ENCODE results near the gene SCFD2. TPM values are rescaled to one million over a fixed set of nuclear protein-coding genes. Genes with fewer than 3 reads are reported as not detected.

Gene SCFD2
- total and polyA plus RNA-seq, 12 donors = 2.9 to 15.0 (median 9.7) TPM

GRCh38 chr4:52868133-52868532 is 497.7 kb downstream of the SCFD2 start:
- H3K27ac ChIP-seq = peak overlapping the region in 9 of 10 donors; percentile 17 to 86 (median 64)

GRCh38 chr4:52867163-52867562 is 498.7 kb downstream of the SCFD2 start:
- Histone ChIP-seq H3K4me3 (no peak overlapping the region), H3K4me1 (peaks cover 10 to 85% (median 53%) of the 10 kb centered on the region in 9 donors), H3K27me3 (peaks cover 0 to 15% (median 0%) of the 10 kb centered on the region in 7 donors), H3K27ac (peak overlapping the region in 3 of 10 donors; percentile 27 to 86 (median 64)), H3K9me3 (no peaks in the 10 kb centered on the region), H3K36me3 (peaks cover 0 to 21% (median 3%) of the 10 kb centered on the region in 9 donors)
- no peak for TF ChIP-seq CTCF (IDR thresholded peaks at IDR 0.05)
- WGBS, 2 donors = 69 to 83% methylated on average over 4 of the region's 4 CpGs
- ATAC-seq (no peak), DNase-seq (no peak)
- intact Hi-C loops (cut with DNase I) = loop anchor here in 7 of 10 donors (5.0 to 10.0 kb wide), 7 partner anchors 88 to 322 kb away; partner anchors contain the start of gene USP46 (in 2 of the 7)

More at GRCh38 chr4:52868133-52868532, 497.7 kb downstream of the SCFD2 start:
- TF ChIP-seq CTCF (IDR thresholded peaks at IDR 0.05) = peak in 6 of 9 donors; percentile 10 to 48 (median 32)
- DNase-seq (peak; percentile 57 to 82), ATAC-seq (peak; percentile 76 to 92 (median 86))
- WGBS, 2 donors = 22 to 42% methylated on average over 8 of the region's 8 CpGs
- peaks cover 0 to 5% (median 0%) of the 10 kb centered on the region in 7 donors for H3K27me3 ChIP-seq
- peaks cover 10 to 77% (median 47%) of the 10 kb centered on the region in 9 donors for H3K4me1 ChIP-seq
- intact Hi-C loops (cut with DNase I) = loop anchor here in 7 of 10 donors (2.0 to 10.0 kb wide), 8 partner anchors 87 to 323 kb away; partner anchors contain the start of gene USP46 (in 2 of the 7)
- H3K9me3 ChIP-seq = no peaks in the 10 kb centered on the region
- peaks cover 0 to 21% (median 3%) of the 10 kb centered on the region in 9 donors for H3K36me3 ChIP-seq
- H3K4me3 ChIP-seq = peak overlapping the region in 1 of 10 donors; percentile 0

GRCh38 chr4:52866734-52867133 is 499.1 kb downstream of the SCFD2 start:
- peaks cover 10 to 87% (median 55%) of the 10 kb centered on the region in 9 donors for H3K4me1 ChIP-seq
- intact Hi-C loops (cut with DNase I) = loop anchor here in 7 of 10 donors (5.0 to 10.0 kb wide), 7 partner anchors 88 to 322 kb away; partner anchors contain the start of gene USP46 (in 2 of the 7)
- H3K27ac ChIP-seq = peak overlapping the region in 3 of 10 donors; percentile 27 to 90 (median 64)

GRCh38 chr4:52865300-52865699 is 500.6 kb downstream of the SCFD2 start:
- no peak for ATAC-seq
- H3K27ac ChIP-seq = peak overlapping the region in 8 of 10 donors; percentile 17 to 90 (median 38)
- H3K9me3 ChIP-seq = no peaks in the 10 kb centered on the region
- peaks cover 0 to 31% (median 0%) of the 10 kb centered on the region in 7 donors for H3K27me3 ChIP-seq
- no peak for TF ChIP-seq CTCF (IDR thresholded peaks at IDR 0.05)
- peaks cover 7 to 89% (median 59%) of the 10 kb centered on the region in 9 donors for H3K4me1 ChIP-seq
- no peak for DNase-seq
- peak overlapping the region in 5 of 10 donors; percentile 10 to 85 (median 69) for H3K4me3 ChIP-seq
- intact Hi-C loops (cut with DNase I) = loop anchor here in 7 of 10 donors (5.0 to 10.0 kb wide), 7 partner anchors 90 to 320 kb away; partner anchors contain the start of gene USP46 (in 2 of the 7)
- peaks cover 0 to 21% (median 3%) of the 10 kb centered on the region in 9 donors for H3K36me3 ChIP-seq
- WGBS, 2 donors = 70 to 72% methylated on average over 9 of the region's 9 CpGs

More at GRCh38 chr4:52866734-52867133, 499.1 kb downstream of the SCFD2 start:
- TF ChIP-seq CTCF (IDR thresholded peaks at IDR 0.05) = no peak
- Histone ChIP-seq H3K27me3 (peaks cover 0 to 19% (median 0%) of the 10 kb centered on the region in 7 donors), H3K36me3 (peaks cover 0 to 21% (median 3%) of the 10 kb centered on the region in 9 donors), H3K4me3 (no peak overlapping the region), H3K9me3 (no peaks in the 10 kb centered on the region)
- no peak for DNase-seq
- 72 to 75% methylated on average over 4 of the region's 4 CpGs for WGBS, 2 donors
- no peak for ATAC-seq

Measured in heart right ventricle (tissue), 16 donors.